HepG2 (cell line): Measurements from ENCODE around the gene ATP13A1.

Experiments used
- CHD2 ChIP-seq: IDR thresholded peaks from 2 replicates; pipeline ENCODE4 v1.6.1; 2011; ENCODE audit warnings: low read depth, low read length, improper control_type of control experiment
- ELF4 ChIP-seq: sonication (generic); formaldehyde crosslinking; IDR thresholded peaks from 2 replicates; pipeline ENCODE4 v1.5.0; 2020; ENCODE audit warnings: missing genetic modification reagents, mild to moderate bottlenecking, moderate library complexity, borderline replicate concordance
- NFIC ChIP-seq: IDR thresholded peaks from 2 replicates; pipeline ENCODE4 v1.6.1; 2012; ENCODE audit warnings: mild to moderate bottlenecking, low read length, inconsistent platforms
- NR2C2 ChIP-seq: sonication (generic); formaldehyde crosslinking; IDR thresholded peaks from 2 replicates; pipeline ENCODE4 v1.4.0; 2020; ENCODE audit warnings: missing genetic modification reagents, mild to moderate bottlenecking, moderate library complexity, borderline replicate concordance
- POLR2AphosphoS5 ChIP-seq: IDR thresholded peaks from 2 replicates; pipeline ENCODE4 v1.6.1; 2012; ENCODE audit warnings: low read depth, low read length

GRCh38 chr19:19696386-19696785 is 32.9 kb upstream of the ATP13A1 start:
- TF ChIP-seq NFIC (no peak), POLR2AphosphoS5 (no peak), NR2C2 (CRISPR knock-in tag) (no peak), CHD2 (no peak), ELF4 (CRISPR knock-in tag) (no peak)
